ENCODE data around the gene NRAS.

- TF ChIP-seq CTCF (IDR thresholded peaks at IDR 0.05) (no peak), POLR2A (IDR thresholded peaks at IDR 0.05) (no peak), POLR2AphosphoS5 (IDR thresholded peaks at IDR 0.05; ENCODE audit: insufficient read depth in 1 of 2, low read depth in 1 of 2) (no peak)
Observed at GRCh38 chr1:114755006-114755931, 38.7 kb upstream of the NRAS start.
